ENCODE results near the gene ACOXL.

DNA sequence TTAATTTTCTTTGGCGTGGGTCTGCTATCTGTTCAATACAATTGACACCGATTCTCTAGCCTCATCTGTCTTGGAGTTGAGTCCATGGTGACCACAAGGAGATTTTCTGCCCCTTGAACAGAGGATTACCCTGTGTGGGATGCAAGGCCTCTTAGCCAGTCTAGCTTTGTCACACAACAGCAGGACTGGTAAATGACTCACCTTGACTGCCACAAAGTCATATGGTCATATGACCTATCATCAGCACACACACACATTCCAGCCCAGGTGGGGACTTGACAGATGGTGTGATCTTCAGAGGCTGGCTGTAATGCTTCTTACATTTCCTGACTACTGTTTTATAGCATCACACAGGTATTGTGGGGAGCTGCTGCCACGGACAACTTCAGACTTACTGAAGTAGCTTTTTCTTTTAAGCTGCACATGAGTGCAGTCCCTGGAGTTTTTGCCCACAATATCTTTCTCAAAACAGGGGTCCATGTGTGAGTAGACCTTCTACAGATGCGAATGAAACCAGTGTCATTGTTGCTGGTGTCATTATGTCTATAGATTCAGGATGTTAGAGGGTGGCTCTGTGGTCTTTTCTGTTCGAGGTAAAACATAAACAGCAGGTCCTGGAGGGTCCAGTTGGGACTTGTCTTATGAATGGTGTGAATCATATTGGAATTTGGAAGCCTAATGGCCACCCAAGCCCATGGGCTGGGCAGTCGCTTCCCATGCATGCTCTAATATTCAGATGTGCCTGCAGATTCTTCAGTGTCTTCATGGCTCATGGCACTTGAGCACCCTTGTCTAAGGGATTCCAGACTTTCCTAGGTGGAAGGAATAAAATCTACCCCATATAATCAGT lies 18.6 kb upstream of the ACOXL start:
- TF ChIP-seq CTCF (IDR thresholded peaks at IDR 0.05) (no peak), POLR2A (IDR thresholded peaks at IDR 0.05) (no peak)
